HUES6 (cell line): ENCODE data around the gene POP4.

Experiments used
- H3K27ac ChIP-seq: 2 replicates; pipeline ENCODE4 v1.7.0; 2013; ENCODE audit warnings: low read depth, mild to moderate bottlenecking, low read length, inconsistent platforms
- H3K27me3 ChIP-seq: 2 replicates; pipeline ENCODE4 v1.6.1; 2013; ENCODE audit warnings: low read length; ENCODE audit not compliant: control insufficient read depth, insufficient read depth
- H3K36me3 ChIP-seq: 2 replicates; pipeline ENCODE4 v1.6.1; 2013; ENCODE audit warnings: low read length; ENCODE audit not compliant: control insufficient read depth, insufficient read depth
- H3K4me1 ChIP-seq: 2 replicates; pipeline ENCODE4 v1.6.1; 2013; ENCODE audit warnings: low read length; ENCODE audit not compliant: control insufficient read depth, insufficient read depth
- H3K4me3 ChIP-seq: 2 replicates; pipeline ENCODE4 v1.5.1; 2013; ENCODE audit warnings: low read depth, low read length
- H3K9ac ChIP-seq: one replicate; pipeline ENCODE4 v1.6.1; 2013; ENCODE audit warnings: mild to moderate bottlenecking, low read length
- H3K9me3 ChIP-seq: 2 replicates; pipeline ENCODE4 v1.6.1; 2013; ENCODE audit warnings: low read depth, low read length; ENCODE audit not compliant: control insufficient read depth, insufficient read depth

POP4 gene

GRCh38 chr19:29596080-29596727 lies 9.9 kb upstream of the POP4 start:
- Histone ChIP-seq H3K4me1 (peaks cover 16% of the 10 kb centered on the region), H3K9me3 (no peaks in the 10 kb centered on the region), H3K36me3 (no peaks in the 10 kb centered on the region), H3K27ac (no peak overlapping the region), H3K9ac (no peak overlapping the region), H3K27me3 (peaks cover 36% of the 10 kb centered on the region), H3K4me3 (peak overlapping the region; percentile 20; the same call in 1 of the 2 replicates)

GRCh38 chr19:29596885-29597525 lies 9.1 kb upstream of the POP4 start:
- Histone ChIP-seq H3K36me3 (no peaks in the 10 kb centered on the region), H3K4me1 (peaks cover 16% of the 10 kb centered on the region), H3K27me3 (peaks cover 27% of the 10 kb centered on the region), H3K9ac (no peak overlapping the region), H3K4me3 (no peak overlapping the region), H3K9me3 (no peaks in the 10 kb centered on the region), H3K27ac (no peak overlapping the region)

GRCh38 chr19:29598036-29598435 lies 8.0 kb upstream of the POP4 start:
- H3K4me3 ChIP-seq, result no peak overlapping the region

GRCh38 chr19:29598496-29598895 lies 7.6 kb upstream of the POP4 start:
- Histone ChIP-seq H3K27ac (no peak overlapping the region), H3K9me3 (no peaks in the 10 kb centered on the region), H3K36me3 (no peaks in the 10 kb centered on the region), H3K9ac (no peak overlapping the region), H3K4me1 (peaks cover 18% of the 10 kb centered on the region), H3K4me3 (no peak overlapping the region), H3K27me3 (peaks cover 17% of the 10 kb centered on the region)

More at GRCh38 chr19:29598036-29598435, 8.0 kb upstream of the POP4 start:
- Histone ChIP-seq H3K27me3 (peaks cover 18% of the 10 kb centered on the region), H3K4me1 (peaks cover 16% of the 10 kb centered on the region), H3K9me3 (no peaks in the 10 kb centered on the region), H3K27ac (no peak overlapping the region), H3K36me3 (no peaks in the 10 kb centered on the region), H3K9ac (no peak overlapping the region)

- H3K9ac ChIP-seq, result no peak overlapping the region
- H3K27ac ChIP-seq, result no peak overlapping the region
- H3K4me3 ChIP-seq, result no peak overlapping the region
- H3K36me3 ChIP-seq, result no peaks in the 10 kb centered on the region
- H3K4me1 ChIP-seq, result peaks cover 3% of the 10 kb centered on the region; the same call in 1 of the 2 replicates
- no peaks in the 10 kb centered on the region for H3K27me3 ChIP-seq
- H3K9me3 ChIP-seq, result no peaks in the 10 kb centered on the region
Measured at GRCh38 chr19:29603308-29603707, 2.8 kb upstream of the POP4 start.

- Histone ChIP-seq H3K4me3 (peak overlapping the region; percentile 95), H3K9ac (peak overlapping the region; percentile 96), H3K36me3 (peaks cover 5% of the 10 kb centered on the region; the same call in 1 of the 2 replicates), H3K27ac (peak overlapping the region; percentile 86), H3K4me1 (peaks cover 3% of the 10 kb centered on the region; the same call in 1 of the 2 replicates), H3K9me3 (no peaks in the 10 kb centered on the region), H3K27me3 (no peaks in the 10 kb centered on the region)
Measured at GRCh38 chr19:29606420-29606747, 301 bp downstream of the POP4 start.

GRCh38 chr19:29609636-29610035 lies 3.6 kb downstream of the POP4 start:
- Histone ChIP-seq H3K9ac (no peak overlapping the region), H3K9me3 (no peaks in the 10 kb centered on the region), H3K27me3 (no peaks in the 10 kb centered on the region), H3K4me3 (no peak overlapping the region), H3K27ac (no peak overlapping the region), H3K36me3 (peaks cover 33% of the 10 kb centered on the region), H3K4me1 (no peaks in the 10 kb centered on the region)

- H3K4me3 ChIP-seq, result no peak overlapping the region
- H3K36me3 ChIP-seq, result peaks cover 34% of the 10 kb centered on the region
- no peak overlapping the region for H3K9ac ChIP-seq
- no peaks in the 10 kb centered on the region for H3K9me3 ChIP-seq
- no peak overlapping the region for H3K27ac ChIP-seq
- no peaks in the 10 kb centered on the region for H3K27me3 ChIP-seq
- no peaks in the 10 kb centered on the region for H3K4me1 ChIP-seq
Measured at GRCh38 chr19:29610213-29610573, 4.1 kb downstream of the POP4 start.

- Histone ChIP-seq H3K36me3 (peaks cover 40% of the 10 kb centered on the region), H3K27ac (no peak overlapping the region), H3K27me3 (no peaks in the 10 kb centered on the region), H3K9ac (no peak overlapping the region), H3K4me3 (no peak overlapping the region), H3K9me3 (no peaks in the 10 kb centered on the region), H3K4me1 (no peaks in the 10 kb centered on the region)
Measured at GRCh38 chr19:29610574-29611271, 4.6 kb downstream of the POP4 start.

GRCh38 chr19:29612121-29612520 lies 6.0 kb downstream of the POP4 start:
- H3K9ac ChIP-seq, result no peak overlapping the region
- no peaks in the 10 kb centered on the region for H3K9me3 ChIP-seq

More at GRCh38 chr19:29612121-29612520, 6.0 kb downstream of the POP4 start:
- Histone ChIP-seq H3K36me3 (peaks cover 49% of the 10 kb centered on the region), H3K27me3 (no peaks in the 10 kb centered on the region), H3K4me3 (no peak overlapping the region), H3K4me1 (no peaks in the 10 kb centered on the region), H3K27ac (no peak overlapping the region)
